ENCODE results near the gene KRTAP12-4.
"Not testable (repeated sequence)": the region's sequence is repeated elsewhere in the genome, so short reads cannot be mapped to it uniquely, and the experiment has no call there.

Gene KRTAP12-4

DNA sequence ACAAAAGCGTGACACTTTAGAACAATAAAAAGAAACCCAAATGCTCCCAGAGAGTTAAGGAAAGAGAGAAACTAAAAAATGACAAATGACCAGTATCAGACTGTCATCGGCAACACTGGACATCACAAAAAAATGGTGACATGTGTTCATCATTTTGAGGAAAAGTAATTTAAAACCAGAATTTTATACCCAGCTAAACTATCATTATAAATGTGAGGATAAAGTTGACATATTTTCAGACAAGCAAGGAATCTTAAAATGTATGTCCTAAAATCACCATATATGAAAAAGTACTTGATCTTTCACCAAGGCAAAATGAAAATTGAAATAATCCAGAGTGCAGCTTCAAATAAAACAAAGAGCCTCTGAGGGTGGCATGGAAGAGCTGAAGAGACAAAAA lies 9.6 kb downstream of the KRTAP12-4 start:
- no peak overlapping the region for H3K27ac ChIP-seq (ENCODE audit: low read length)
- H2AFZ ChIP-seq (ENCODE audit: low read depth, low read length) = no peak overlapping the region
- H3K4me3 ChIP-seq (ENCODE audit: low read length) = no peak overlapping the region
- no peak overlapping the region for H3K9ac ChIP-seq (ENCODE audit: low read length)
- H4K20me1 ChIP-seq (ENCODE audit: insufficient read depth, low read length) = no peaks in the 10 kb centered on the region
- no peaks in the 10 kb centered on the region for H3K79me2 ChIP-seq (ENCODE audit: low read length)
- H3K9me3 ChIP-seq (ENCODE audit: insufficient read depth, low read length) = 0 out of 2 replicates have a peak, but pooled peaks cover 4% of the 10 kb centered on the region
- no peaks in the 10 kb centered on the region for H3K27me3 ChIP-seq (ENCODE audit: low read depth, low read length)
- TF ChIP-seq EZH2phosphoT487 (IDR thresholded peaks at IDR 0.05; ENCODE audit: low read depth) = no peak
- TF ChIP-seq, protein P1, sequence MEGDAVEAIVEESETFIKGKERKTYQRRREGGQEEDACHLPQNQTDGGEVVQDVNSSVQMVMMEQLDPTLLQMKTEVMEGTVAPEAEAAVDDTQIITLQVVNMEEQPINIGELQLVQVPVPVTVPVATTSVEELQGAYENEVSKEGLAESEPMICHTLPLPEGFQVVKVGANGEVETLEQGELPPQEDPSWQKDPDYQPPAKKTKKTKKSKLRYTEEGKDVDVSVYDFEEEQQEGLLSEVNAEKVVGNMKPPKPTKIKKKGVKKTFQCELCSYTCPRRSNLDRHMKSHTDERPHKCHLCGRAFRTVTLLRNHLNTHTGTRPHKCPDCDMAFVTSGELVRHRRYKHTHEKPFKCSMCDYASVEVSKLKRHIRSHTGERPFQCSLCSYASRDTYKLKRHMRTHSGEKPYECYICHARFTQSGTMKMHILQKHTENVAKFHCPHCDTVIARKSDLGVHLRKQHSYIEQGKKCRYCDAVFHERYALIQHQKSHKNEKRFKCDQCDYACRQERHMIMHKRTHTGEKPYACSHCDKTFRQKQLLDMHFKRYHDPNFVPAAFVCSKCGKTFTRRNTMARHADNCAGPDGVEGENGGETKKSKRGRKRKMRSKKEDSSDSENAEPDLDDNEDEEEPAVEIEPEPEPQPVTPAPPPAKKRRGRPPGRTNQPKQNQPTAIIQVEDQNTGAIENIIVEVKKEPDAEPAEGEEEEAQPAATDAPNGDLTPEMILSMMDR (IDR thresholded peaks at IDR 0.05; ENCODE audit: low read depth, low read length) = no peak
- H3K4me1 ChIP-seq (ENCODE audit: low read length) = no peaks in the 10 kb centered on the region
- no peak overlapping the region for H3K4me2 ChIP-seq (ENCODE audit: low read length)
- no peaks in the 10 kb centered on the region for H3K36me3 ChIP-seq (replicated peaks; ENCODE audit: low read depth, low read length)

GRCh38 chr21:44643741-44644310 lies 10.6 kb downstream of the KRTAP12-4 start:
- Histone ChIP-seq H3K36me3 (replicated peaks; ENCODE audit: low read depth, low read length) (no peaks in the 10 kb centered on the region), H3K79me2 (ENCODE audit: low read length) (no peaks in the 10 kb centered on the region), H3K27me3 (ENCODE audit: low read depth, low read length) (no peaks in the 10 kb centered on the region), H3K27ac (ENCODE audit: low read length) (no peak overlapping the region), H3K9ac (ENCODE audit: low read length) (no peak overlapping the region), H3K4me1 (ENCODE audit: low read length) (no peaks in the 10 kb centered on the region), H4K20me1 (ENCODE audit: insufficient read depth, low read length) (no peaks in the 10 kb centered on the region), H3K9me3 (ENCODE audit: insufficient read depth, low read length) (0 out of 2 replicates have a peak, but pooled peaks cover 4% of the 10 kb centered on the region), H3K4me2 (ENCODE audit: low read length) (no peak overlapping the region), H2AFZ (ENCODE audit: low read depth, low read length) (no peak overlapping the region), H3K4me3 (ENCODE audit: low read length) (no peak overlapping the region)
- no peak for TF ChIP-seq EZH2phosphoT487 (IDR thresholded peaks at IDR 0.05; ENCODE audit: low read depth)
- TF ChIP-seq, protein P1 (IDR thresholded peaks at IDR 0.05; ENCODE audit: low read depth, low read length) = no peak

DNA sequence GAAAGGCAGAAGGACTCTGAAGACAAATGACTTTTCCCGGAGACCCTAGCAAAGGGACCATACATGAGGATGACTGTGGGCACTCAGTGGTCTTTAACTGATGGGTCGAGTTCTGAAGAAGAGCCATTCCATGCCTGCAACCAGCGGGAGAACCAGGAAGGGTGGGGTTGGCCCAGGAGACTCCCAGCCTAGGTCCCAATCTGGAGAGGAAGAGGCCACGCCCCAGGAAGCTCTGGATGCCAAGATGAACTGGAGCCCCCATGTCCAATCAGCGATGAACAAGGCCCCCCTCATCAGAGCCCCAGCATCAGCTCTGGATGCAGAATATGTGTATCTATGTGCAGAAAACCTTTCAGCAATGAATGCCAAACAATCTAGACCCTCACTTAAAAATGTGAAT lies 13.7 kb downstream of the KRTAP12-4 start:
- no peak overlapping the region for H3K4me2 ChIP-seq (ENCODE audit: low read length)
- no peak overlapping the region for H3K4me3 ChIP-seq (ENCODE audit: low read length)
- H3K27ac ChIP-seq (ENCODE audit: low read length) = no peak overlapping the region
- H3K9me3 ChIP-seq (ENCODE audit: insufficient read depth, low read length) = 0 out of 2 replicates have a peak, but pooled peaks cover 4% of the 10 kb centered on the region
- H4K20me1 ChIP-seq (ENCODE audit: insufficient read depth, low read length) = no peaks in the 10 kb centered on the region
- no peaks in the 10 kb centered on the region for H3K36me3 ChIP-seq (replicated peaks; ENCODE audit: low read depth, low read length)
- H3K4me1 ChIP-seq (ENCODE audit: low read length) = no peaks in the 10 kb centered on the region
- no peak overlapping the region for H2AFZ ChIP-seq (ENCODE audit: low read depth, low read length)
- no peaks in the 10 kb centered on the region for H3K27me3 ChIP-seq (ENCODE audit: low read depth, low read length)
- TF ChIP-seq EZH2phosphoT487 (IDR thresholded peaks at IDR 0.05; ENCODE audit: low read depth) = no peak
- TF ChIP-seq, protein P1 (IDR thresholded peaks at IDR 0.05; ENCODE audit: low read depth, low read length) = no peak
- no peak overlapping the region for H3K9ac ChIP-seq (ENCODE audit: low read length)
- no peaks in the 10 kb centered on the region for H3K79me2 ChIP-seq (ENCODE audit: low read length)

DNA sequence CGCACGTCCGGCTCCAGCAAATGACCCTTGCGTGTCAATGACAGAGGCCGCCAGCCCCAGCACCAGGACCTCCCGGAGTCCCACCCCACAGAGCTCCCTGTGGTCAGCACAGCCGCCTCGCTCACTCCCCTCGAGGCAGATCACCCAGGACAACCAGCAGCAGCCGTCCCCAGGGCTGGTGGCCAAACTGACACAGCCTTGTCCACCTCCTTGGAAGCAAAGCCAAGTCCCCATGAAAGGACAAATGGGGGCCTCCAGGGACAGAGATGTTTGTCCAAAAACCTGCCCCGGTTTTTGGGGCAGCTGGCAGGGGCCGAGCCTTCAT lies 15.2 kb downstream of the KRTAP12-4 start:
- no peaks in the 10 kb centered on the region; the same call in 1 of the 2 replicates for H3K27me3 ChIP-seq (ENCODE audit: low read depth, low read length)
- no peak overlapping the region for H3K27ac ChIP-seq (ENCODE audit: low read length)
- H3K4me3 ChIP-seq (ENCODE audit: low read length) = no peak overlapping the region
- no peak overlapping the region for H2AFZ ChIP-seq (ENCODE audit: low read depth, low read length)
- no peaks in the 10 kb centered on the region for H3K4me1 ChIP-seq (ENCODE audit: low read length)
- no peaks in the 10 kb centered on the region for H3K36me3 ChIP-seq (replicated peaks; ENCODE audit: low read depth, low read length)
- H3K9ac ChIP-seq (ENCODE audit: low read length) = no peak overlapping the region
- 0 out of 2 replicates have a peak, but pooled peaks cover 4% of the 10 kb centered on the region for H3K9me3 ChIP-seq (ENCODE audit: insufficient read depth, low read length)
- no peaks in the 10 kb centered on the region for H3K79me2 ChIP-seq (ENCODE audit: low read length)
- no peak overlapping the region for H3K4me2 ChIP-seq (ENCODE audit: low read length)
- H4K20me1 ChIP-seq (ENCODE audit: insufficient read depth, low read length) = no peaks in the 10 kb centered on the region
- TF ChIP-seq EZH2phosphoT487 (IDR thresholded peaks at IDR 0.05; ENCODE audit: low read depth) = no peak

GRCh38 chr21:44638506-44639330 lies 15.7 kb downstream of the KRTAP12-4 start:
- not testable (repeated sequence) for H3K79me2 ChIP-seq (ENCODE audit: low read length); H3K36me3 ChIP-seq (replicated peaks; ENCODE audit: low read depth, low read length); H3K4me1 ChIP-seq (ENCODE audit: low read length); H3K4me2 ChIP-seq (ENCODE audit: low read length); H3K27me3 ChIP-seq (ENCODE audit: low read depth, low read length); H3K27ac ChIP-seq (ENCODE audit: low read length); H3K4me3 ChIP-seq (ENCODE audit: low read length); H2AFZ ChIP-seq (ENCODE audit: low read depth, low read length); H4K20me1 ChIP-seq (ENCODE audit: insufficient read depth, low read length); H3K9me3 ChIP-seq (ENCODE audit: insufficient read depth, low read length); H3K9ac ChIP-seq (ENCODE audit: low read length)

DNA sequence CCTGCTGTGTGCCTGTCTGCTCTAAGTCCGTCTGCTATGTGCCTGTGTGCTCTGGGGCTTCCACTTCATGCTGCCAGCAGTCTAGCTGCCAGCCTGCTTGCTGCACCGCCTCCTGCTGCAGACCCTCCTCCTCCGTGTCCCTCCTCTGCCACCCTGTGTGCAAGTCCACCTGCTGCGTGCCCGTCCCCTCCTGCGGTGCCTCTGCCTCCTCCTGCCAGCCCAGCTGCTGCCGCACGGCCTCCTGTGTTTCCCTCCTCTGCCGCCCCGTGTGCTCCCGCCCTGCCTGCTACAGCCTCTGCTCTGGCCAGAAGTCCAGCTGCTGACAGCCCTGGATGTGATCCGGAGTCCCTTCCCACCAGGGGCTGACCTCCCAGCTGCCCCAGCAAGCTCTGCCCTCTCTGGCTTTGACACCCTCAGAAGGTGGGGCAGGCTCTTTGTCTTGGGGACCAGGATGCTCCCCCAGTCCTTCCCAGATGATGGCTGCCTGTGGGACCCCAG lies 16.6 kb downstream of the KRTAP12-4 start:
- not testable (repeated sequence) for H3K79me2 ChIP-seq (ENCODE audit: low read length); H4K20me1 ChIP-seq (ENCODE audit: insufficient read depth, low read length); H3K4me3 ChIP-seq (ENCODE audit: low read length); H3K36me3 ChIP-seq (replicated peaks; ENCODE audit: low read depth, low read length); H2AFZ ChIP-seq (ENCODE audit: low read depth, low read length); H3K9me3 ChIP-seq (ENCODE audit: insufficient read depth, low read length); H3K4me1 ChIP-seq (ENCODE audit: low read length); H3K27ac ChIP-seq (ENCODE audit: low read length); H3K4me2 ChIP-seq (ENCODE audit: low read length); H3K9ac ChIP-seq (ENCODE audit: low read length); H3K27me3 ChIP-seq (ENCODE audit: low read depth, low read length)

Measured in OCI-LY3 (cell line).